Activated CD4-positive, alpha-beta T cell treated with anti-CD3 and anti-CD28 coated beads, Interleukin-2, amount 50 U/mL, for 24 hours (primary cell): ENCODE data around the gene RBM18.

ENCODE experiments used
- DNase-seq, 2 donors: peaks; one replicate each; pipeline ENCODE4 v3.0.0-alpha.2; 2020; ENCODE audit warnings: low read depth in 1 of 2, low spot score in 1 of 2

RBM18 gene, protein sequence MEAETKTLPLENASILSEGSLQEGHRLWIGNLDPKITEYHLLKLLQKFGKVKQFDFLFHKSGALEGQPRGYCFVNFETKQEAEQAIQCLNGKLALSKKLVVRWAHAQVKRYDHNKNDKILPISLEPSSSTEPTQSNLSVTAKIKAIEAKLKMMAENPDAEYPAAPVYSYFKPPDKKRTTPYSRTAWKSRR

DNA sequence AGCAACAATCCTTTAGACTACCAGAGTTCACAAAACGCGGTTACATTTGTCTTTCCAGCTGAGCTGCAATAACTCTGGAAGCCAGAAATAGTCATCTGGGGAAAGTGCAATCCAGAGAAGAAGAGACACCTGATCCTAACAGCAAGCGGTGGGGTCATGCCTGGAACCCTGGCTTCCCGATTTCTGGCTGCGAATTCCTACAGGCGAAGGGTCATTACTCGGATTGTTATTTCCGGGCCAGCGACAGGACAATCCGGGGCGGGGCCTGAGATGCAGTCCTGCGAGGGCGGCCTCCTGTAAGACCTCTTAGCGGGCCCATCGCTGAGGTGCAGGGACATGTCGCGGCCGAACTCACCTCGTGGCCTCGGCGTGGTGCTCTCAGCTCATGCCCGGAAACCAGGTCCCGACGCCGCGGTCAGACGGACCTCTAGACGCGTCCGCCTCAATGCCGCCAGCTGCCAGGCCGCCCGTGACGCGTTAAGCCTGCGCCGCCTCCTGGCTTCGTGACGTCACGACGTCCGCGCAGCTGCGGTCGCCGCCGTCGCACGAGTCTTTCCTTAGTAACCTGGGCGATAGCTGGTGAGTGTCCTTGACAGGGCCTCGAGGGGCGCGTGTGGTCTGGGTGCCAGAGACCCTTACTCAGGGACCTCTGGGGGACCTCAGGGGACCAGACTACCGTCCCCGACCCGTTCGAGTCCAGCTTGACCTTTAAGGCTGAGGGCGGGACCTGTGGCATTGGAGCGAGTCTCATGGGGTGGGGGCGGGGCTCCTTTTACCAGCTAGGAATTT is at the start of gene RBM18, which contains the start of gene MRRF:
RBM18 (minus strand) TSS at position 481 of the 789 bp plus-strand sequence. CDS start 3,348 bp downstream, outside the sequence.
MRRF (plus strand) TSS at position 523 of the 789 bp plus-strand sequence. CDS start 6,010 bp downstream, outside the sequence.
- DNase-seq, result peak; percentile 86 to 88

DNA sequence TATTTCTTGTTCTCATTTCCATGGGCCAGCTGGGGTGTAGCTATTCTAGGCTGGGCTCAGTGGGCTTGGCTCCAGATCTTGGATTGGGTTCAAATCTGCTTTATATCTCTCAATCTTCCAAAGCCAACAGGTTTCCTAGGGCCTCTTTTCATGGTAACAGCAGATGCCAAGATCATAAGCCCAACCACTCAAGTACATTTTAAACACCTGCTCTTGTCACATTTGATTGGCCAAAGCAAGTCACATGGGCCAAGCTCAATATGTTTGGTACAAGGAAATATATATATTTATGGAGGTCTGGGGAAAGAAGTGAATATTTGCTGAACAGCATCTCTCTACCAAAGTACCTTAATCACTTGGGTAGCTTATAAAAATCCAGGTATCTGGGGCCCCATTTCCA is 49.5 kb upstream of the RBM18 start:
- no peak for DNase-seq

DNA sequence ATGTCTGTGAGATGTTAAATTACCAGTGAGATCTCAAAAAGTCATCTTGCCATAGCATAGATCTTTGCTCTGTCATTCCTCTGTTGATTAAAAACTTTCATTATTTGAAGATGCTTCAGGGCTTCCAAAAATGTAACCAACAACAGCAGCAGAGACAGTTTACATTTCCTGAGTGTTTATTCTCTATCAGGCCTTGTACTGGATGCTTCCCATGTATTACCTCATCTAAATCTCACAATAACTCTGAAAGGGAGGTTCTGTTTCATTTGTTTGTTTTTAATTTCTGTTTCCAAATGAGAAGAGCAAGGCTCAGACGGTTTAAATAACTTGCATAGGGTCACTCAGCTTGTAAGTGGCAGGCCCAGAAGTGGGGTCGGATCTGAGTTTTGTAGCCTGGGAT is 45.2 kb upstream of the RBM18 start:
- no peak for DNase-seq

DNA sequence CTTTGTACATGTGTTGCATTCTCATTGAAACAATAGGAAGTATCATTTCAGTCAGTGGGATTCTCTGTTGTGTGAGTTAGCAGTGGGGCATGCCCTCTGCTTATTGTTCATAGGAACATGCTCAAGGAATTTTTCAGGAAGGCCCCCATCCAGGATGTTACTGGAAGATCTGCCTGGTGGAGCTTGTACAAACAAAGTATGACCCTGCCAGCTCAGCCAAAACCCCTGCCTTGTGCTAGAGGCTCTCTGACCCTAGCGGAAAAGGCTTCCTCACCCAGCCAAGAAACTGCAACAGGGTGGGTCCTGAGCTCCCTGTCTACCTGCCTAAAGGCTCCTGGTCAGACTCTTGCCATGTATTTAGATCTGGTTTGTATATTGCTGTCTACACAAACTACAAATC is 43.3 kb upstream of the RBM18 start:
- DNase-seq, result no peak

DNA sequence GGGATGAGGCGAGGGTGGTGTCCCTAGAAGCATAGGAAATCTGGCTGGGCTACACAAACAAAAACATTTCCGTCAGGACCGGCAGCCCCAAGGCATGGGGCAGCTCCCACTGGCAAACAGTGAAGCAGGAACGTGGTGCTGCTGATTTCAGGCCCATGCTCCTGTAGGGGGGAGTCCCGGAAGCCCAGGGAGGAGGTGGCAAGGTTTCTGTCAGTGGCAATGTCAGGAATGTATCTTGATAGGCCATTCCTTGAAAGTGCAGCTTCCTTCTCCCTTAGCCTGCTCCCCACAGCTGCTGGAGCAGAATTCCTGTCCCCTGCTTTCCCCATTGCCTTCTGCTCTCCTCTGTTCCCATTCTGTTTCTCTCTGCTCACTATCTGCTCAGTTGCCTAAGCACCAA is 42.4 kb upstream of the RBM18 start:
- no peak for DNase-seq

DNA sequence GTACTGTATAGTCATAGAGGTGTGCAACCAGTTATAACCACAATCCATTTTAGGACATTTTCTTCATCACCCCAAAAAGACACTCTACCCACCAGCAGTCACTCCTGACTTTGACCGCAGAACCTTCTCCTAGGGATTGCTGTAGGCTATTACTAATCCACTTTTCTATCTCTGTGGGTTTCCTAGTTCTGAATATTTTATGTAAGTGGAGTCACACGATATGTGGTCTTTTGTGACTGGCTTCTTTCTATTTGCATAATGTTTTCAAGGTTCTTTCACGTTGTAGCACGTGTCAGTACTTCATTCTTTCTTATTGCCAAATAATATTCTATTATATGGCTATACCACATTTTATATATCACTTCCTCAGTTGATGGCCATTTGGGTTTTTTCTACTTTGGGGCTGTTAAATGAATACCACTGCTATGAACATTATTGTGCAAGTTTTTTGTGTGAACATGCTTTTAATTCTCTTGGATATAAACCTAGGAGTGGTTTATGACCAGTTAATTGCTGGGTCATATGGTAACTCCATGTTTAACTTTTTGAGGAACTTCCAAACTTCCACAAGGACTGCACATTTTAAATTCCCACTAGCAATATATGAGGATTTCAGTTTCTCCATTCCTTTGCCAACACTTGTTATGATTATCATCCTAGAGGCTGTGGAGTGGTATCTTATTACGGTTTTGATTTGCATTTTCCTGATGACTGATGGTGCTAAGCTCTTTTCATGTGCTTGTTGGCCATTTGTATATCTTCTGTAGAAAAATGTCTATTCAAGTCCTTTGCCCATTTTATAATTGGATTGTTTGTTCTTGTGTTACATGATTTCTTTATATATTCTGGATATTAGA is 37.8 kb upstream of the RBM18 start:
- no peak for DNase-seq

DNA sequence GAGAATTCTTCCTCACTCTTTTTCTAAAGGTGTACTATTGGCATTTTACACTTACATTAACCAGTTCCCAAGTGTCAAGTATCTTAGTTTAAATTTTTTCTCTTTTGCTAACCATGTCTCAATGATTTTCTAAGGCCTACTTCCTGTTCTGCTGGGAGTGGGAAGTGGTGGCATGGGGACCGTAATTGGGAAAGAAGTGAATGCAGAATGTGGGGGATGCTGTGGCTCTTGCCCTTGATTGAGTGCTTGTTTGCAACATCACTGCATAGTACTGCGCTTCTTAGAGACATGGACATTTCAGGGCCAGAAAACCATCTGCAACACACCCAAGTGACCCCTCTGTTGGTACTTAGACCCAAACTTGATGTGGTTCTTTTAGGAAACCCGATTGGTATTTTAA is 32.9 kb upstream of the RBM18 start:
- no peak for DNase-seq

DNA sequence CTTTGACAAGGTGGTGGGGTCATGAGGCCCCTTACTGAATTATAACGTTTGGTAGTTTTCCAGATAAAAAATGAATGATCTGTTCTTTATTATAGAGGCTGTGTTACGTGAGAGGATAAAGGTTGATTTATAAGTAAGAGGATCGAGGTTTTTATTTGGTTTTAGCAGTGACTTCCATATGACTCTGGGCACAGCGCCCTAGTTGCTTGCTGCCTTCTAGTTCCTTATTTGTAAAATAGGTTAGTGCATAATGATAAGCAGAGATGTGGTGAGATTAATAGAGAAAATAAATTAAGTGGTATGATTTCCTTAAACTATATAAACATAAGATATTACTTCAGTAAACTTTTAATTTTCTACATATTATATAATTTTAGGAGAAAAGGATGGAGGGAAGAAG is 29.9 kb upstream of the RBM18 start:
- DNase-seq, result no peak

DNA sequence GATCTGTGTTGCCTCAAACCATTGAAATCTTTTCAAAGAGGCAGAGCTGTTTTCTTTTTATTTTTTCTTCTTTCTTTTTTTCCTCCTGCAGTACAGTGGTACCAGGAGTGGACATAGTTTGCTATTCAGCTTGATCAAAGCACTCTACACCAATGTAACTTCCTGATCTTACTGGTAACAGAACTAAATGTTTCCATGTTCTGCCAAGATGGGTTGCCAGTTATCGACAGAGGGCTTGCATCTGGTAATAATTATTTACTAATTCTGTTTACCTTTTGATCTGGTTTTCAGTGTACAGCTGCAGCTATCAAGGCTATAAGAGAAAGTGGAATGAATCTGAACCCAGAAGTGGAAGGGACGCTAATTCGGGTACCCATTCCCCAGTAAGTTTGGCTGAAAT is 26.8 kb upstream of the RBM18 start:
- no peak for DNase-seq

DNA sequence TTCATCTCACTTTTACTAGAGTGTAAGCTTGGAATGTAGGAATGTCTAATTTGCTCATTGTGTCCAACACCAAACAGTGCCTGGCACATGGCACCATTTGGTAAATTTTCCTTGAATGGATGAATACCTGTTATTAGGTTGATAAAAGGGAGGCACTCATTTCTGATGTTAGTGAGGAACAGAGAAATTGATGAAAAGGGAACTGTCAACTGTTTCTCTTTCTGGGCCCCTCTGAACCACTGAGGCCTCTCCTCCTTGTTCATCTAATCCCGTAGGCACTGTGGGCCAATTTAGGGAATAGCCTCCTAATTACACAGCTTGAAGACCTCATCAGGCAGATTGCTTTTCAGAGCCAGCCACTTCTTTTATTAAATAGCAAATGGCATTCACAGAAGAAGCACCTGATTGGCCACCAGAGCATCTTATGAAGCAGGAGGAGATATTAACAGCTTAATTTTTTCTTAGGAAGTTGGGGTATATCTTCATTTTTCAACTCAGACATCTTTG is 22.6 kb upstream of the RBM18 start:
- no peak for DNase-seq

DNA sequence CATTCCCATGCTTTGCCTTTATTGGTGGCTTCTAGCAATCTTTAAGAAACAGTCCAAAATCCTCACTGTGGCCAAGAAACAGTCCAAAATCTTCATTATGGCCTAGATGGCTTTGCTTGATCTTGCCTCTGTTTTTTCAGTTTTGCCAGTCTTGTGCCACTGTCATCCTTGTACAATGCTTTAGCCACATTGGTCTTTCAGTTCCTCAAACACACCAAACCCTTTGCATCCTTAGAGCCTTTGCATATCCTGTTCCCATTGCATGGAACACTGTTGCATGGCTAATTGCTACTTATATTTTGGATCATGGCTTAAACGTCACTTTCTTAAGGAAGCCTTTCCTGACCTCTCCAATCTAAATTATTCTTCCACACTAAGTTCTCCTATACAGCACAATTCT is 22.1 kb upstream of the RBM18 start:
- no peak for DNase-seq

DNA sequence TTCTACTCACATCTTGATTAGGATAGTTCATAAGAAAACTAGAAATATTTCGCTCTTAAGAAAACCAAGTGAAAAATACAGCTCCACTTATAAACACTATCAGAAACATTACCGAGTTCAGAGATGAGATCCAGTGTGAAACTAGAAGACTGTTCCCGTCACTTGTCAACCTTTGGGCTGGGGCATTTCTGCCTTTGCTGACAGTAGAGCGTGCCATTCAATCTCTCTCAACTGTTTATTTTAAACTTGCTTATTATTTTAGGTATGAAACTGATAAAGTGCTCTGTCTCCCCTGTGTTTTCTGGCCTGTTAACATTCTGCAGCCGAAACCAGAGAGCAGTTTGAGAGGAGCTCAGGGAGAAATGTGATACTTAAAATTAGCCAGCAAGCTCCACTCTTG is 16.7 kb upstream of the RBM18 start:
- no peak for DNase-seq

DNA sequence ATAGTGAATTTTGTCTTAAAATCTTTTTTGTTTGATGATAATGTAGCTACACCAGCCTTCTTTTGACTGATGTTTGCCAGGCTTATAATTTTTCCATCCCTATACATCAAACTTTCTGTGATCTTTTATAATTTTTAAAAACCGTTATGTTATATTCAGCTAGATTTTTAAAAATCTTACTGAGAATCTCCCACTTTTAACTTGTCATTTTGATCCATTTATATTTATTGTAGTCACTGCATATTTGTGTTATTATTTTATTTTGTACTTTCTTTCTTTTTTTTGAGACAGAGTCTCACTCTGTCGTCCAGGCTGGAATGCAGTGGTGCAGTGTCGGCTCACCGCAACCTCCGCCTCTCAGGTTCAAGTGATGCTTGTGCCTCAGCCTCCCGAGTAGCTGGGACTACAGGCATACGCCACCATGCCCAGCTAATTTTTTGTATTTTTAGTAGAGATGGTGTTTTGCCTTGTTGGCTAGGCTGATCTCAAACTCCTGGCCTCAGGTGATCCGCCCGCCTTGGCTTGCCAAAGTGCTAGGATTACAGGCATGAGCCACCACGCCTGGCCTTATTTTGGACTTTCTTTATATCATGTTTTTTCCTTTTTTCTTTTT is 12.8 kb upstream of the RBM18 start:
- no peak for DNase-seq

DNA sequence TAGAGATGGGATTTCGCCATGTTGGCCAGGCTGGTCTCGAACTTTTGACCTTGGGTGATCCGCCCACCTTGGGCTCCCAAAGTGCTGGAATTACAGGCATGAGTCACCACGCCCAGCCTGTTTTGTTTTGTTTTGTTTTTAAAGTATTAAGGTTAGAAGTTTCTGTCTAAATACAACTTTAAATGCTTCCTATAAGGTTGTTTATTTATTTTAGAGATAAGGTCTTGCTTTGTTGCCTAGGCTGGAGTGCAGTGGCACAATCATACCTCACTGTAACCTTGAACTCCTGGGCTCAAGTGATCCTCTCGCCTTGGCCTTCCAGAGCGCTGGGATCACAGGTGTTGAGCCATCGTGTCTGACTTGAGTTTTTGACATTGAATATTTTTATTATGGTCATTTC is 11.5 kb upstream of the RBM18 start:
- DNase-seq, result no peak

DNA sequence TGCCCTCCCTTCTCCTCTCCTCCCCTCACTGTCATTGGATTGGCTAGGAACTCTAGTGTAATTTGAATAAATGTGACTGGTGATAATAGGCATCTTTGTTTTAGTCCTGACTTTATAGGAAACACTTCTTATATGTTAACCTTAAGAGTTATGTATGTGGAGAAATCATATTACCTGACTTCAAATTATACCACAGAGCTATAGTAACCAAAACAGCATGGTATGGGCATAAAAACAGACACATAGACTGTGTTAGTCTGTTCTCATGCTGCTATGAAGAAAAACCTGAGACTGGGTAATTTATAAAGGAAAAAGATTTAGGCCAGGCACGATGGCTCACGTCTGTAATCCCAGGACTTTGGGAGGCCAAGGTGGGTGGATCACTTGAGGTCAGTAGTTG is 9.4 kb upstream of the RBM18 start:
- no peak for DNase-seq

DNA sequence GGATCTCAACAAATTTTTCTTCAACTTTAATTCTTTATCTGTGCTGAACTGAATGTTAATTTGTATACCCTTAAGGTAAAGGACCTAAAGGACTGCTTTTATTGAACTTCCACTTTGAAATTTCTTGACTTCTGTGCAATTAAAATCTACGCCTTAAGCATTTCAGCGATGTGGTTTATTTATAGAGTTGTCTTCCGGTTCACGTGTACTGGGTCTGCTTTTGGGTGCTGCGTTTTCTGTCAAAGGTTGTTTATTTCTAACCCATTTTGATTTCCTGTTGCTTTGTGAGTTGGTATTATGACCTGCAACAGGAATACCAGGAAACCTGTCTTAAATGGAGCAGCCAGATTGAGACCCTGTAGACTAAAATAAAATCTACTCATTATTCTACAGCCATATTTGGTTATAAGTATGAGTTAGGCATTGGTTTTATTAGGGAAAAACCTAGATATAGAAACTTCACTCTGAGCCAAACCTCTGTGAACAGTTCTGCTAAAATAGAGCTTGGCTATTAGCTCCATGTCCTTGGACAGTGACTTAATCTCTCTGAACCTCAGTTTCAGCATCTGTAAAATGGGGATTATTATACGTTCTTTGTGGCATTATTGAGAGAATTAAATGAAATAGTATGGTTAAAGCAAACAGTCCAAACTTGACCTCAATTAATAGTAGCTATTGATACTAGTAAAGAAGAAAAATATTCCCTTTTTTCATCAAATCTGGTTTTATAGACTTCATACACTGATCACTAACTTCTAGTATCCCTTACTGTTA is 3.6 kb upstream of the RBM18 start:
- DNase-seq, result no peak

DNA sequence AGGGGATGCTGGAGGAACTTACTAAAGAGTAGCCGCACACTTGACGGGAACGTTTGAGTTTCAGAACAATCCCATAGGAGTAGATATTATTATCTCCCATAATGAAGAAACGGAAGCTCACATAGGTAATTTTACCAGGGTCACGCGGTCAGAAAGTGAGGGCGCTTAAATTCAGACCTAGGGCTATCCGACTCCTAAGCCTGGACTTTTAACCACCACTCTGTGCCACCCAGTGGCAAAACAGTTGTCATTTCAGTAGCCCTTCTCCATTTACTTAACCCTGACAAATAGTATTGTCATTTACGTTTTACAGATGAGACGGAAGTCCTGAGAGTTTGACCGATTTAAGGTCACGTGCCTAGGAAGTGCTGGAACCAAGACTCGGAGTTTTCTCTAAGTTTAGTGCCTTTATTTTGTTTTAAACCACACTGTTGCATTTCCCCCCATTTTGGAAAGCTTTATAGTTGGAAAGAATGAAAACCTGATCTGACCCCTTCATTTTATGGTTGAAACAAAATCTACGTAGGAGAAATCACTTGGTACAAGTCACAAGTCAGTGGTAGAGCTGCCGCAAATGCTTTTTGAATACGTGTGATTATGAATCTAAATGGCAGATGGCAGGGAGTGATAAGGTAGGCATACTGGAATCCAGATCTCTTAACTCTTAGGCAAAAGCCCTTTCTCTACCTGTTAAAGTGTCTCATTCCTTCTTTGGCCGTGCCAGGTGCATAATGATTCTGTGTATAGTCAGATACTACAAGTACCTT is 692 bp upstream of the RBM18 start:
- DNase-seq, result peak in 1 of 2 donors; percentile 8

DNA sequence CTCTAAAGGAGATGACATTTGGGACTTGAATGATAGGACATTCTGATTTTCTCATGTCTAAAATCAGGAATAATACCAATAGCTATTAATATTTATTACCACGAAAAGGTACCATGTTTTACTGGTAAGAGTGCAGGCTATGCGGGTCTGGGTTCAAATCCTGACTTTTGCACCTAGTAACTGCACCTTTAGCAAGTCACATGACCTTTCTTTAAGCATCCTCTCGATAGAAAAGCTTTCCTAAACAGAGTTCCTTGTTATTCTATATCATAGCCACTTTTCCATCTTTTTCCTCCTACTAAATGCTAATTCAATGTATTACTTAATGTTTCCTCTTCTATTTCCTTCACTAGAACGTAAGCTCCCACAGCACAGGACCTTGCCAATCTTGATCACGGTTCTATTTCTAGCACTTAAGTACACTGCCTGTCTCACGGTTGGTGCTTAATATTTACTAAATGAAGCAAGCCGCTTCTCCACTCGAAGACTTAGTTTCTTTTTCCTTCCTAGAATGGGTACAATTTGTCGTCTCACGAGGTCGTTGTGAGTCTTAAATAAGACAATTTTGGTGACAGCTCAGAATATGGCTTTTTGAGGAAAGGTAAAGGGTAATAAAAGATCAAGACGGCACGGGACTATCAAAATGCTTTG is 816 bp downstream of the RBM18 start:
- no peak for DNase-seq

DNA sequence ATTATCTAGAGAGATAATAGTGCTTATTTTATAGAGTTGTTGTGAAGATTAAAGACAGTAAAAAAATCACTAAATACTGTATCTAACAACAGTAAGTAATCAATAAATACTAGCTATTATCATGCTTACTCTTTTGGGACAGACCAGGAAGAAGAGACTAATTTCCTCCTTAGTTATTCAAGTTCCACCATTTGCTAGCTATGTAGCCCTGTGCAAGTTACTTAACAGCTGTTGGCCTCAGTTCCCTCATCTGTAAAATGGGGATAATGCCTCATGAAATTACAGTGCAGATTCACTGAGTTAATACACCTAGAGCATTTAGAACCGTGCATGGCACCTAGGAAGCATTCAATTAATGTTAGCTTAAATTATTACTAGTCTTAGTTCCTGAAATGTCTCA is 2.6 kb downstream of the RBM18 start:
- no peak for DNase-seq
